ENCODE measurements around the gene PFKFB3. TPM values are rescaled to one million over a fixed set of nuclear protein-coding genes. Genes with fewer than 3 reads are reported as not detected.

Gene PFKFB3
- total and polyA plus RNA-seq, 2 of the 4 experiments (the other 2 are of a cell fraction), result 34.1 to 45.5 TPM

DNA sequence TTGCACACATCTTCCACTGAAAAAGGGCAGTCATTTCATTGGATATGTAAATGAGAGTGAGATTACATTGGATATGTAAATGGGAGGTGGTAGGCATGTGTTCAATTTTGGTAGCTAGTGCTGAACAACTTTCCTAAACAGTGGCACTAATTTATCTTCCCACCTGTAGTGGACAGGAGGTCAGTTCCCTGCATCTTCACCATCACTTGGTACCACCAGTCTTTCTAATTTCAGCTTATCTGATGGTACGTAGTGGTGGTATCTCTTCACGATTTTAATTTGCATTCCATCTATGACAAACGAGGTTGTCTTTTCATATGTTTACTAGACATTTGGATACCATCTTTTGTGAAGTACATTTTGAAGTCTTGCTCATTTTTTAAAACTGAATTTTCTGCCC lies 58.1 kb downstream of the PFKFB3 start:
- no peak overlapping the region for H4K5ac ChIP-seq (ENCODE audit: low read depth, low read length)
- intact Hi-C loops (cut with micrococcal nuclease) (no loop called here), in situ Hi-C loops (cut with MboI; ENCODE audit: low sequenced_read_pairs) (no loop called here), dilution Hi-C loops (cut with HindIII; ENCODE audit: low sequenced_read_pairs, unreplicated experiment) (no loop called here)
- H3K79me1 ChIP-seq (ENCODE audit: low read depth in 1 of 2, low read length in 2 of 2), result no peaks in the 10 kb centered on the region
- DNase-seq (no peak), ATAC-seq (ENCODE audit: low read depth) (no peak)
- no peaks in the 10 kb centered on the region for H3K27me3 ChIP-seq (ENCODE audit: control insufficient read depth, insufficient read depth, low read length)
- no peak overlapping the region for H3K4ac ChIP-seq (ENCODE audit: low read depth, low read length)
- H3K56ac ChIP-seq (ENCODE audit: extremely low read depth, insufficient read depth, low read length), result no peak overlapping the region
- no peaks in the 10 kb centered on the region for H4K20me1 ChIP-seq (ENCODE audit: insufficient read depth, low read length)
- CTCF ChIA-PET, result no interaction called here
- no peak overlapping the region for H2AK5ac ChIP-seq (ENCODE audit: low read depth, low read length)
- no peaks in the 10 kb centered on the region for H3K9me1 ChIP-seq (ENCODE audit: insufficient read depth, low read length)
- H3K18ac ChIP-seq (ENCODE audit: low read depth, low read length), result no peak overlapping the region
- H2BK15ac ChIP-seq (ENCODE audit: low read depth, low read length), result no peak overlapping the region
- no peaks in the 10 kb centered on the region for H3K9me3 ChIP-seq (ENCODE audit: control insufficient read depth, insufficient read depth, low read length)
- no peak overlapping the region for H3K27ac ChIP-seq (ENCODE audit: insufficient read depth, low read length)
- H3K9ac ChIP-seq (ENCODE audit: low read depth, low read length), result no peak overlapping the region
- H2AFZ ChIP-seq (replicated peaks; ENCODE audit: low read length, poor library complexity), result no peak overlapping the region
- H3K23ac ChIP-seq (ENCODE audit: low read depth, low read length), result no peak overlapping the region
- H3K36me3 ChIP-seq (ENCODE audit: control insufficient read depth, insufficient read depth, low read length), result no peaks in the 10 kb centered on the region
- no peak overlapping the region for H2BK5ac ChIP-seq (ENCODE audit: low read depth, low read length, poor library complexity, severe bottlenecking)
- no peak overlapping the region for H4K8ac ChIP-seq (ENCODE audit: low read depth in 2 of 2, low read length in 2 of 2)
- no peak overlapping the region for H2BK20ac ChIP-seq (ENCODE audit: low read depth, low read length)
- TF ChIP-seq BHLHE40 (IDR thresholded peaks at IDR 0.05; ENCODE audit: low read depth, low read length), result no peak
- TF ChIP-seq, protein P1, sequence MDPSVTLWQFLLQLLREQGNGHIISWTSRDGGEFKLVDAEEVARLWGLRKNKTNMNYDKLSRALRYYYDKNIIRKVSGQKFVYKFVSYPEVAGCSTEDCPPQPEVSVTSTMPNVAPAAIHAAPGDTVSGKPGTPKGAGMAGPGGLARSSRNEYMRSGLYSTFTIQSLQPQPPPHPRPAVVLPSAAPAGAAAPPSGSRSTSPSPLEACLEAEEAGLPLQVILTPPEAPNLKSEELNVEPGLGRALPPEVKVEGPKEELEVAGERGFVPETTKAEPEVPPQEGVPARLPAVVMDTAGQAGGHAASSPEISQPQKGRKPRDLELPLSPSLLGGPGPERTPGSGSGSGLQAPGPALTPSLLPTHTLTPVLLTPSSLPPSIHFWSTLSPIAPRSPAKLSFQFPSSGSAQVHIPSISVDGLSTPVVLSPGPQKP (IDR thresholded peaks at IDR 0.05; ENCODE audit: borderline replicate concordance, low read depth, low read length), result no peak
- TF ChIP-seq, protein P2, sequence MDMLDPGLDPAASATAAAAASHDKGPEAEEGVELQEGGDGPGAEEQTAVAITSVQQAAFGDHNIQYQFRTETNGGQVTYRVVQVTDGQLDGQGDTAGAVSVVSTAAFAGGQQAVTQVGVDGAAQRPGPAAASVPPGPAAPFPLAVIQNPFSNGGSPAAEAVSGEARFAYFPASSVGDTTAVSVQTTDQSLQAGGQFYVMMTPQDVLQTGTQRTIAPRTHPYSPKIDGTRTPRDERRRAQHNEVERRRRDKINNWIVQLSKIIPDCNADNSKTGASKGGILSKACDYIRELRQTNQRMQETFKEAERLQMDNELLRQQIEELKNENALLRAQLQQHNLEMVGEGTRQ (IDR thresholded peaks at IDR 0.05; ENCODE audit: low read depth, low read length), result no peak
- TF ChIP-seq RCOR1 (IDR thresholded peaks at IDR 0.05; ENCODE audit: insufficient replicate concordance, low read length), result no peak
- no peak for TF ChIP-seq CHD1 (IDR thresholded peaks at IDR 0.05; ENCODE audit: low read depth, low read length)
- TF ChIP-seq MXI1 (IDR thresholded peaks at IDR 0.05; ENCODE audit: borderline replicate concordance, low read depth, low read length), result no peak
- TF ChIP-seq MAFK (IDR thresholded peaks at IDR 0.05; ENCODE audit: low read depth, low read length), result no peak
- TF ChIP-seq FOS (IDR thresholded peaks at IDR 0.05; ENCODE audit: low read depth, low read length), result no peak
- no peak for TF ChIP-seq NFE2L2 (IDR thresholded peaks at IDR 0.05; ENCODE audit: low read depth, low read length)
- TF ChIP-seq, protein P3, sequence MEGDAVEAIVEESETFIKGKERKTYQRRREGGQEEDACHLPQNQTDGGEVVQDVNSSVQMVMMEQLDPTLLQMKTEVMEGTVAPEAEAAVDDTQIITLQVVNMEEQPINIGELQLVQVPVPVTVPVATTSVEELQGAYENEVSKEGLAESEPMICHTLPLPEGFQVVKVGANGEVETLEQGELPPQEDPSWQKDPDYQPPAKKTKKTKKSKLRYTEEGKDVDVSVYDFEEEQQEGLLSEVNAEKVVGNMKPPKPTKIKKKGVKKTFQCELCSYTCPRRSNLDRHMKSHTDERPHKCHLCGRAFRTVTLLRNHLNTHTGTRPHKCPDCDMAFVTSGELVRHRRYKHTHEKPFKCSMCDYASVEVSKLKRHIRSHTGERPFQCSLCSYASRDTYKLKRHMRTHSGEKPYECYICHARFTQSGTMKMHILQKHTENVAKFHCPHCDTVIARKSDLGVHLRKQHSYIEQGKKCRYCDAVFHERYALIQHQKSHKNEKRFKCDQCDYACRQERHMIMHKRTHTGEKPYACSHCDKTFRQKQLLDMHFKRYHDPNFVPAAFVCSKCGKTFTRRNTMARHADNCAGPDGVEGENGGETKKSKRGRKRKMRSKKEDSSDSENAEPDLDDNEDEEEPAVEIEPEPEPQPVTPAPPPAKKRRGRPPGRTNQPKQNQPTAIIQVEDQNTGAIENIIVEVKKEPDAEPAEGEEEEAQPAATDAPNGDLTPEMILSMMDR (conservative IDR thresholded peaks at IDR 0.05; ENCODE audit: low read depth, low read length), result no peak
- TF ChIP-seq RFX5 (IDR thresholded peaks at IDR 0.05; ENCODE audit: low read depth, low read length), result no peak
- no peak for TF ChIP-seq RAD21 (IDR thresholded peaks at IDR 0.05; ENCODE audit: low read length)
- H3K4me1 ChIP-seq (ENCODE audit: control insufficient read depth, insufficient read depth, low read length), result no peaks in the 10 kb centered on the region
- BruUV-seq (replicated peaks), result no TSS peak
- H3K4me3 ChIP-seq (ENCODE audit: insufficient read depth, low read depth, low read length), result no peak overlapping the region
- no peak overlapping the region for H4K91ac ChIP-seq (ENCODE audit: insufficient read depth, low read depth, low read length)
- POLR2A ChIA-PET (ENCODE audit: unreplicated experiment), result no interaction called here
- WGBS, 2 experiments (ENCODE audit: extremely low coverage in 2 of 2, insufficient read length in 1 of 2), result no CpG with 5 or more reads among the region's 3 CpGs
- H2BK120ac ChIP-seq (ENCODE audit: low read depth, low read length), result no peak overlapping the region
- H2AK9ac ChIP-seq (replicated peaks; ENCODE audit: low read depth, low read length, poor library complexity), result no peak overlapping the region
- H3K14ac ChIP-seq (replicated peaks; ENCODE audit: low read depth, low read length), result no peak overlapping the region
- no peak overlapping the region for H3K4me2 ChIP-seq (ENCODE audit: low read depth, low read length)
